WTC11 (cell line): ENCODE results near the gene TTLL4.

Experiments
- CTCF ChIP-seq: fragments of 200-600 bp; IDR thresholded peaks from 2 replicates; pipeline ENCODE4 v1.8.0; 2022; ENCODE audit warnings: antibody characterized with exemption
- SP1 ChIP-seq: sonication (generic); formaldehyde crosslinking; conservative IDR thresholded peaks from 2 replicates; pipeline ENCODE4 v1.8.1; 2022; ENCODE audit warnings: missing genetic modification reagents

- TF ChIP-seq CTCF (no peak), SP1 (no peak)
Observed at GRCh38 chr2:218792433-218792832, 81.8 kb downstream of the TTLL4 start.
